ENCODE data around the gene CRYL1.

The CRYL1 gene

GRCh38 chr13:20391597-20392452 lies 133.8 kb downstream of the CRYL1 start:
- TF ChIP-seq, protein P1, sequence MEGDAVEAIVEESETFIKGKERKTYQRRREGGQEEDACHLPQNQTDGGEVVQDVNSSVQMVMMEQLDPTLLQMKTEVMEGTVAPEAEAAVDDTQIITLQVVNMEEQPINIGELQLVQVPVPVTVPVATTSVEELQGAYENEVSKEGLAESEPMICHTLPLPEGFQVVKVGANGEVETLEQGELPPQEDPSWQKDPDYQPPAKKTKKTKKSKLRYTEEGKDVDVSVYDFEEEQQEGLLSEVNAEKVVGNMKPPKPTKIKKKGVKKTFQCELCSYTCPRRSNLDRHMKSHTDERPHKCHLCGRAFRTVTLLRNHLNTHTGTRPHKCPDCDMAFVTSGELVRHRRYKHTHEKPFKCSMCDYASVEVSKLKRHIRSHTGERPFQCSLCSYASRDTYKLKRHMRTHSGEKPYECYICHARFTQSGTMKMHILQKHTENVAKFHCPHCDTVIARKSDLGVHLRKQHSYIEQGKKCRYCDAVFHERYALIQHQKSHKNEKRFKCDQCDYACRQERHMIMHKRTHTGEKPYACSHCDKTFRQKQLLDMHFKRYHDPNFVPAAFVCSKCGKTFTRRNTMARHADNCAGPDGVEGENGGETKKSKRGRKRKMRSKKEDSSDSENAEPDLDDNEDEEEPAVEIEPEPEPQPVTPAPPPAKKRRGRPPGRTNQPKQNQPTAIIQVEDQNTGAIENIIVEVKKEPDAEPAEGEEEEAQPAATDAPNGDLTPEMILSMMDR (IDR thresholded peaks at IDR 0.05; ENCODE audit: low read length, missing control alignments) = no peak
- no peak overlapping the region for H3K4me3 ChIP-seq (replicated peaks; ENCODE audit: low read depth, low read length)
- no peak for DNase-seq (ENCODE audit: low read depth)

DNA sequence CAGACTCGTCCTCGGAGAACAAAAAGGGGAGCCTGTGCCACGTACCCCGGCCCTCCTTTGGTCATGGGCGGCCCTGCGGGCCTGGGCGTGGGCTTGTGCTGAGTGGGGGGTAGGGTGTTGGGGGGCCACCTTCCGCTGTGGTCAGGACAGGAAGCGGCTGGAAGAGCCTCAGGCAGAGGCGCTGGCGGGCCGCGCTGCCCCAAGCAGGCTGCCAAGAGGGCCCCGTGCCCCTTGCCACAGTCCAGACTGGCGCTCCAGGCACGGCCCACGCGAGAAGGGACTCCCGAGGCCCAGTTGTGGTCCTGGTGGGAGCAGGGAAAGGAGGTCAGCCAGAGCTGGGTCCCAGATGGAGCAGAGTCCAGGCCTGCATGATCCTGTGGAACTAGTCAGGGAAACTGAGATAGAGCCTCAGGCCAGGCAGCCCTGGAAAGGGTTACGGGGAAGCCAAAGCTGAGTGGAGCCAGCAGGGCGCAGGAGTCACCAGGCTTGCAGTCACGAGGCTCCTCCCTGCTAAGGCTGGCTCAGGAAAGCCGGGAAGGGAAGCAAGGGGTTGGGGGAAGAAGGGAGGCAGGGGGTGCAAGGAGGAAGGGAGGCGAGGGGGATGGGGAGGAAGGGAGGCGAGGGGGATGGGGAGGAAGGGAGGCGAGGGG lies 135.0 kb downstream of the CRYL1 start:
- TF ChIP-seq, protein P1 (IDR thresholded peaks at IDR 0.05; ENCODE audit: low read length, missing control alignments) = no peak
- DNase-seq (ENCODE audit: low read depth) = no peak
- no peak overlapping the region for H3K4me3 ChIP-seq (replicated peaks; ENCODE audit: low read depth, low read length)

DNA sequence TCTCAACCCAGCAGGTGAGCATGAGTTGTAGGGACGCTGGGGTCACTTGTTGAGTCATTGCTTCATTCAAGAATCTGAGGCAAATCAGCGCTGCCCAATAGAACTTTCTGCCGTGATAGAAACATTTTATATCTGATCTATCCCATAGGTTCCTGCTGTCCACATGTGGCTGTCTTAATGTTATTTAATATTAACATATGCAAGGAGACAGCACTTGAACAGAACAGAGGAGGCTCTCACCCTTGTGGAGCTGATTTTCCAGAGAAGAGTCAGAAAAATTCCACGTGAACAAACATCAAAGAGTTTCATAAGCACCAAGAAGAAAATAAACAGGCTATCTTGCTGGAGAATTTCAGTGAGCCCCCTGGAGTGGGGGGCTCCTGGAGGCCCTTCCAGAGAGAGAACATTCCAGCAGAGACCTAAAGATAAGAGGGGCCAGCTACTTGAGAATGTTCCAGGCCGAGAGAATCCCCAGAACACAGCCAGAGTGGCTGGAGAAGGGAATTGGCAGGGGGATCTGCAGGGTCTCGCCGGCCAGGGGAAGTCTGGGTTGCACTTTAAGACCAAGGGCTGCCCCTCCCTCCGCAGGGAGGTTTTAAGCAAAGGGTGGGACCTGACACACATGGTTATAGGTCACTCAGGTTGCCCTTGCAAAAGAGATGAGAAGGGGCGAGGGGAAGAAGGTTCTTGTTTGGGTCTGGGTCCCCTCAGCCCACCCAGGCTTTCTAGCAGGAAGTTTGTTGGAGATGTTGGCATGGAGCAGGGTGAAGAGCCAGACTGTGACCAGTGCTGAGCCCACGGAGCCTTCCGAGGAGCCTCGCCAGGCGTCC lies 135.7 kb downstream of the CRYL1 start:
- TF ChIP-seq, protein P1 (IDR thresholded peaks at IDR 0.05; ENCODE audit: low read length, missing control alignments) = no peak
- no peak overlapping the region for H3K4me3 ChIP-seq (replicated peaks; ENCODE audit: low read depth, low read length)
- no peak for DNase-seq (ENCODE audit: low read depth)

DNA sequence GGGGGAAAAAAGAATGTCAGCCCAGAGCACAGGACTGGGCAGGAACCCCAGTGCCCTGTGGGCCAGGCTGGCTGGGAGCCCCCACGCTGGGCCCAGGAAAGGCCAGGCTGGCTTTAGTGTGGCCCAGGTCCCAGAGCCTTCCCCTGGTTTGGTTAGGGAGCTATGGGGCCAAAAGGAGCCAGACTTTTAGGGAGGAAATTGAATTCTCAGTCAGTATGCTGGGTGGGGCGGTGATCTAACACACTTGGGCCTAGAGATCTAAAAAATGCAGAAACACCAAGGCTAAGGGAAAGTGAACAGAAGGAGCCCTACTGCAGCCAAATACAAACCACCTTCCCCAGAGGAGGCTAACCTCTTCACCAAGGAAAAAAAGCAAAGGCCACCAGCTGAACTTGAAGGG lies 137.5 kb downstream of the CRYL1 start:
- TF ChIP-seq, protein P1 (IDR thresholded peaks at IDR 0.05; ENCODE audit: low read length, missing control alignments) = no peak
- H3K4me3 ChIP-seq (replicated peaks; ENCODE audit: low read depth, low read length) = no peak overlapping the region
- no peak for DNase-seq (ENCODE audit: low read depth)

GRCh38 chr13:20387441-20387971 lies 138.2 kb downstream of the CRYL1 start:
- no peak overlapping the region for H3K4me3 ChIP-seq (replicated peaks; ENCODE audit: low read depth, low read length)
- TF ChIP-seq, protein P1 (IDR thresholded peaks at IDR 0.05; ENCODE audit: low read length, missing control alignments) = no peak
- no peak for DNase-seq (ENCODE audit: low read depth)

GRCh38 chr13:20387006-20387405 lies 138.7 kb downstream of the CRYL1 start:
- no peak overlapping the region for H3K4me3 ChIP-seq (replicated peaks; ENCODE audit: low read depth, low read length)
- TF ChIP-seq, protein P1 (IDR thresholded peaks at IDR 0.05; ENCODE audit: low read length, missing control alignments) = no peak
- no peak for DNase-seq (ENCODE audit: low read depth)

All from fibroblast of pulmonary artery (primary cell).